ENCODE data around the gene NR1D2. TPM values are rescaled to one million over a fixed set of nuclear protein-coding genes. Genes with fewer than 3 reads are reported as not detected.
"Not testable (repeated sequence)": the region's sequence is repeated elsewhere in the genome, so short reads cannot be mapped to it uniquely, and the experiment has no call there.

Gene NR1D2
- total and polyA plus RNA-seq, 5 experiments from 2014 or later: 23.4 to 56.7 (median 46.3) TPM

DNA sequence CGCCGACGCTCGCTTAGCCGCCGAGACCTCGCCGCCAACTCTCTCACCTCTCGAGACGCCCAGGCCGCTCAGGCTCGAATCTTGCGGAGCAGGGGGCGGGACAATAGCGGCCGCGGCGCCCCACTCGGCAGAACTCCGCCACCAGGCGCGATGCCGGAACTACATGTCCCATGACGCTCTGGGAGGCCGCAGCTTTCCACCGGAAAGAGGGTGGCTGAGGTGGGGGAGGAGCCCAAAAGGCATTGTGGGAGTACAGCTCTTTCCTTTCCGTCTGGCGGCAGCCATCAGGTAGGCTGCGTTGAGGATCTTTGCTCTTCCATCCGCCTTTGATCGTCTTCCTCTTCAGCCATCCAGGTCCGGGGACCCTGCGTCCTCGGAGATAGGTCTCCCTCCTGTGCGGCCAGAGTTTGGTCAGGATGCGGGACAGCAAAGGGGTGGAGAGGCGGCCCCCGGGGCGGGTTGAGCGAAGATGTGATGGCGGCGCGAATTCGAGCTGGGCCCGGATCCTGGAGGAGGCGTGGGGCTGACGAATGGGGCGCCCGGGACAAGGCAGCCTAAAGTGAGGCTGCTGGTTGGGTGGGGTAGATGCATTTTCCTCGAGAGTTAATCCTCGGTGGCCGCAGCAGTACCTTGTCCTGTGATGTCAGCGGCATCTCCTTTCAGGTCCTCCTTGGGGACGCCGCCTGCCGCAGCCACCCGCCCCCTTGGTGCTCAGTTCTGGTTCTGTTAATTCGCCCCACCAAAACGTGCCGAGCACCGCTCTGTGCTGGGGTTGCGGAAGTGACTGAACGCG, 28.0 kb upstream of the NR1D2 start, which contains the start of the genes NKIRAS1 and RPL15:
Gene NKIRAS1 (minus strand): TSS at position 105 of the 793 bp plus-strand sequence. CDS start 6,086 bp downstream, outside the sequence.
Gene RPL15 (plus strand): TSS at position 247 of the 793 bp plus-strand sequence. CDS start 728 bp downstream, outside the sequence.
- ATAC-seq: peak; percentile 89 to 91
- Mint-ChIP-seq H3K4me1 (peaks cover 30 to 61% (median 50%) of the 10 kb centered on the region in 4 donors), H3K4me3 (peak within 1 kb of the TSS; percentile 95 to 99 (median 98)), H3K27me3 (no peaks in the 10 kb centered on the region), H3K36me3 (peaks cover 9 to 51% (median 11%) of the 10 kb centered on the region in 3 donors), H3K9me3 (no peaks in the 10 kb centered on the region), H3K27ac (peak within 1 kb of the TSS; percentile 96 to 99 (median 98))
- POLR2A ChIA-PET: interaction anchor here (0.7 to 4.2 kb wide), 23 partner anchors 8 to 1866 kb away, joined by 3 to 105 read pairs (median 4); partner anchors contain the start of genes NGLY1 and NR1D2
- peak; percentile 92 to 99 (median 97) for DNase-seq

DNA sequence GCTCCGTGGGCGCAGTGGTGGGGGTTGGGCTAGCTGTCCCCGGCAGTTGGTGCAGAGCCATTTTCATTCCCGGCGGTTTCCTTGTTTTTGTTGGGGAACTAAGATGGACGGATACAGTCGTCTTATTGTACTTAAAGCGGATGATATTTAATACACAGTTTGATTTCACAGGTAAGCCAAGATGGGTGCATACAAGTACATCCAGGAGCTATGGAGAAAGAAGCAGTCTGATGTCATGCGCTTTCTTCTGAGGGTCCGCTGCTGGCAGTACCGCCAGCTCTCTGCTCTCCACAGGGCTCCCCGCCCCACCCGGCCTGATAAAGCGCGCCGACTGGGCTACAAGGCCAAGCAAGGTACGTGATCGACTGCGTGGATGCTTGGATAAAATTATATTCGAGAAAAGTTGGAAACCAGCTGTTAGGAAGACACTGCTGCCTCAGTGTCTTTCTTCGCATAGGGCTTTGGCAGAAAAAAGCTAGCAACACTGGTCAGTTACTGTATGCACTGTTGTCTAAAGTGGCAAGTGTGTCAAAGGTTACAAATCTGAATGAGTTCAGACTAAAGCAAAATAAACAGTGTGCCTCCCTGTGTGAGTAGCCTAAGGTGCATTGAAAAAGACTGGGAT, 27.3 kb upstream of the NR1D2 start:
- not testable (repeated sequence) for H3K27me3 Mint-ChIP-seq, ATAC-seq, H3K9me3 Mint-ChIP-seq, DNase-seq
- peaks cover 30 to 61% (median 49%) of the 10 kb centered on the region in 4 donors for H3K4me1 Mint-ChIP-seq
- peak overlapping the region; percentile 95 to 99 (median 98) for H3K4me3 Mint-ChIP-seq
- H3K27ac Mint-ChIP-seq: peak overlapping the region; percentile 96 to 99 (median 98)
- POLR2A ChIA-PET: interaction anchor here (0.8 to 4.2 kb wide), 17 partner anchors 9 to 1865 kb away, joined by 3 to 105 read pairs (median 4); partner anchors contain the start of genes NGLY1 and NR1D2
- H3K36me3 Mint-ChIP-seq: peaks cover 9 to 56% (median 11%) of the 10 kb centered on the region in 3 donors

DNA sequence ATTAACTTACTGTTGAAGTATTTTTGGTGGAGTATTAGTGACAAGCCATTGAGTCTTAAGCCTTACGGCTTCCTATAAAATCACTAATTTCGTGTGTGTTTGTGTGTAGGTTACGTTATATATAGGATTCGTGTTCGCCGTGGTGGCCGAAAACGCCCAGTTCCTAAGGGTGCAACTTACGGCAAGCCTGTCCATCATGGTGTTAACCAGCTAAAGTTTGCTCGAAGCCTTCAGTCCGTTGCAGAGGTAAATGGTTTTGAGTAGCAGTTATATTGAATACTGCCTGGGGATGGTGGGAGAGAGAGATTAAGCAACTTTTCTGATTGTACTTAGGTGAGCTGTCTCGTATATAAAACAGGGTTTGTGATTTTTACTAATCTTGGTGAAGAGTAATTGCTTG, 26.8 kb upstream of the NR1D2 start:
- POLR2A ChIA-PET: interaction anchor here (0.8 to 4.2 kb wide), 4 partner anchors 9 to 72 kb away, joined by 3 to 105 read pairs (median 6); partner anchors contain the start of gene NR1D2
- peaks cover 9 to 61% (median 11%) of the 10 kb centered on the region in 3 donors for H3K36me3 Mint-ChIP-seq

DNA sequence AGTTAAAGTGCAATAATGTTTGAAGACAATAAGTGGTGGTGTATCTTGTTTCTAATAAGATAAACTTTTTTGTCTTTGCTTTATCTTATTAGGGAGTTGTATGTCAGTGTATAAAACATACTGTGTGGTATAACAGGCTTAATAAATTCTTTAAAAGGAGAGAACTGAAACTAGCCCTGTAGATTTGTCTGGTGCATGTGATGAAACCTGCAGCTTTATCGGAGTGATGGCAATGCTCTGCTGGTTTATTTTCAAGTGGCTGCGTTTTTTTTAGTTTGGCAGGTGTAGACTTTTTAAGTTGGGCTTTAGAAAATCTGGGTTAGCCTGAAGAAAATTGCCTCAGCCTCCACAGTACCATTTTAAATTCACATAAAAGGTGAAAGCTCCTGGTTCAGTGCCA, 25.5 kb upstream of the NR1D2 start:
- Mint-ChIP-seq H3K36me3 (peaks cover 9 to 66% (median 11%) of the 10 kb centered on the region in 3 donors), H3K4me1 (peaks cover 27 to 64% (median 46%) of the 10 kb centered on the region in 4 donors), H3K9me3 (no peaks in the 10 kb centered on the region), H3K27me3 (no peaks in the 10 kb centered on the region), H3K4me3 (peak overlapping the region in 9 of 10 donors; percentile 8 to 99 (median 22)), H3K27ac (peak overlapping the region in 7 of 10 donors; percentile 2 to 96 (median 34))
- DNase-seq (no peak), ATAC-seq (no peak)
- POLR2A ChIA-PET: interaction anchor here (0.7 kb wide), 1 partner anchor 25 kb away, joined by 3 read pairs; no protein-coding TSS in a partner anchor

More for the DNA sequence above, 26.8 kb upstream of the NR1D2 start:
- Mint-ChIP-seq H3K4me3 (peak overlapping the region; percentile 95 to 99 (median 98)), H3K4me1 (peaks cover 30 to 61% (median 49%) of the 10 kb centered on the region in 4 donors), H3K27ac (peak overlapping the region; percentile 96 to 99 (median 98))
- H3K9me3 Mint-ChIP-seq, DNase-seq, H3K27me3 Mint-ChIP-seq, ATAC-seq: not testable (repeated sequence)

DNA sequence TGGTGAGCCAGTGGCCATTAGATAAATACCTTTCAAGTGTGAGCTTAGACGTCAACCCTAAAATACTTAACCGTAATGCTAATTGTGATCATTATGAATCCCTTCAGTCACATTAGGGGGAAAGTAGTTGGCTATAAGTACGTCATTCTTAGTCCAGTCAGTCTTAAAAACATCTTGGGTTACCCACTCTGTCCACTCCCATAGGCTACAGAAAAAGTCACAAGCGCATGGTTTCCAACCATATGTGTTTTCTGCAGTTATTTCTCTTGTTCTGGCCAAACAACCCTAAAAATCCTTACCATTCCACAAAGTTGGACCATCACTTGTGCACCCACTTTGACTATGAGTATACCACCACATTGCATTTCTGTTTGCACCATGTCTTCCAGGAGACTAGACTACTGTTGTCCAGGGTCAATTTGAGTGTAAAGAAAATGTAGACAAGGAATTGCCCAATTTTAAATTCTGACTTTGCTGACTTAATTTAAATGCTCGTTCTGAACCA, 24.9 kb upstream of the NR1D2 start:
- H3K27me3 Mint-ChIP-seq: no peaks in the 10 kb centered on the region
- DNase-seq: no peak
- no peak for ATAC-seq
- H3K9me3 Mint-ChIP-seq: no peaks in the 10 kb centered on the region
- peak overlapping the region; percentile 1 to 83 (median 49) for H3K27ac Mint-ChIP-seq
- POLR2A ChIA-PET: interaction anchor here (0.7 kb wide), 1 partner anchor 24 kb away, joined by 3 read pairs; no protein-coding TSS in a partner anchor
- H3K36me3 Mint-ChIP-seq: peaks cover 9 to 66% (median 11%) of the 10 kb centered on the region in 3 donors
- peak overlapping the region in 9 of 10 donors; percentile 8 to 99 (median 16) for H3K4me3 Mint-ChIP-seq
- H3K4me1 Mint-ChIP-seq: peaks cover 27 to 58% (median 41%) of the 10 kb centered on the region in 4 donors

DNA sequence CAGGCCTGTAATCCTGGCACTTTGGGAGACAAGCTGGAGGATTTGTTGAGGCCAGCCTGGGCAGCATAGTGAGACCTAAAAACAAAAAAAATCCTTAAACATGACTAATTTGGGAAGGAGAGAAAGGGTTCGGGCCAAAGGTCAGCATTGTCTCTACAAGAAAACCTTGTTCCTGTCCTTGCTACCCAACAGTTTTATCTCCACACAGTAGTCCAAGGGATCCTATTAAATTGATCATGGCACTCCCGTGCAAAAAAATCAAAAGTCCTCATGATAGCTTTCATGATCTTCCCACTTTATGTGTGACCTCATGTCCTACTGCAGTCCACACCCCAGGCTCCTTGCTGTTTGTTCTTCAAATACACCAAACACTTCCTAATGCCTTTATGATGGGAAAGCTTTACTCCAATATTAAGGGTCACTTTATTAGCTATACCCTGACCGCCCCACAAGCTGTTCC, 24.0 kb upstream of the NR1D2 start:
- H3K27ac Mint-ChIP-seq: peak overlapping the region in 9 of 10 donors; percentile 2 to 83 (median 72)
- no peaks in the 10 kb centered on the region for H3K27me3 Mint-ChIP-seq
- H3K9me3 Mint-ChIP-seq: no peaks in the 10 kb centered on the region
- peaks cover 9 to 66% (median 11%) of the 10 kb centered on the region in 3 donors for H3K36me3 Mint-ChIP-seq
- POLR2A ChIA-PET: interaction anchor here (1.1 kb wide), 1 partner anchor 23 kb away, joined by 3 read pairs; no protein-coding TSS in a partner anchor
- DNase-seq (no peak), ATAC-seq (no peak)
- no peak overlapping the region for H3K4me3 Mint-ChIP-seq
- peaks cover 21 to 49% (median 32%) of the 10 kb centered on the region in 4 donors for H3K4me1 Mint-ChIP-seq

DNA sequence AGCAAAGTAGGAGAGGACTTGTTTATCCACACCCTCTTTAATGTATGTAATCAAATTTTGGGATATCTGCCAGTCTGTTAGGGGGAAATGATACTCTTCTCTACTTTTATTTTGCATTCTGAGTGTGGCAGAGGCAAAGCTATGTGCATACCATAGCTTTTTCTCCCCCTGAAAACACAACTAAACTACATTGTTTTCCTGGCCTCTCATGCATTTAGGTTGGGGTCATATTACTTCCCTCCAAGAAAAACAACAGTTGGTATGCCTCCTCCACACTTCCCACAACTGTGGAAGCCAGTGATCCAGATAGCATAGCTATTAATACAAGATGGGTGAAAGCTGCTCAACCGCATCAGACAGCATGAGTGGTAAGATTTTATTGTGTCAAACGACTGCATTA, 21.3 kb upstream of the NR1D2 start:
- no peaks in the 10 kb centered on the region for H3K9me3 Mint-ChIP-seq
- no peak overlapping the region for H3K4me3 Mint-ChIP-seq
- DNase-seq (no peak), ATAC-seq (no peak)
- peaks cover 0 to 51% (median 5%) of the 10 kb centered on the region in 3 donors for H3K36me3 Mint-ChIP-seq
- peak overlapping the region in 3 of 10 donors; percentile 26 to 73 (median 51) for H3K27ac Mint-ChIP-seq
- H3K4me1 Mint-ChIP-seq: peaks cover 10 to 29% (median 17%) of the 10 kb centered on the region in 4 donors
- POLR2A ChIA-PET: interaction anchor here (1.2 to 1.4 kb wide), 3 partner anchors 17 to 23 kb away, joined by 4 to 5 read pairs (median 4); no protein-coding TSS in a partner anchor
- H3K27me3 Mint-ChIP-seq: no peaks in the 10 kb centered on the region

DNA sequence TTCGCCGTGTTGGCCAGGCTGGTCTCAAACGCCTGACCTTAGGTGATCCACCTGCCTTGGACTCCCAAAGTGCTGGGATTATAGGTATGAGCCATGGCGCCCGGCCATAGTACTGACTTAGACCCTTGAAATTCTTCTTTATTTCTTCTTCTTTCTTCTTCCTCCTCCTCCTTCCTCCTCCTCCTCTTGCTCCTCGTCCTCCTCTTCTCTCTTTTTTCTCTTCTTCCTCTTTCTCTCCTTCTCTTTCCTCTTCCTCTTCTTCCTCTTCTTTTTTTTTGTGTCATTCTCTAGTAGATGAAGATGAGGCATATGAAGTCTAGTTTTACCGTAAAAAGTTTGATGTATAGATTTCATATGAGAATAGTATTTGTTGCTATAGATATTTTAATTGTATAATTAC, 18.8 kb upstream of the NR1D2 start:
- POLR2A ChIA-PET: interaction anchor here (3.5 kb wide), 1 partner anchor 9 kb away, joined by 24 read pairs; the partner anchor contains the start of genes NKIRAS1 and RPL15
- no peak overlapping the region for H3K4me3 Mint-ChIP-seq
- DNase-seq (no peak), ATAC-seq (no peak)
- H3K4me1 Mint-ChIP-seq: peaks cover 0 to 8% (median 2%) of the 10 kb centered on the region in 4 donors
- peak overlapping the region in 3 of 10 donors; percentile 19 to 72 (median 55) for H3K27ac Mint-ChIP-seq
- H3K9me3 Mint-ChIP-seq: no peaks in the 10 kb centered on the region
- no peaks in the 10 kb centered on the region for H3K27me3 Mint-ChIP-seq
- peaks cover 0 to 26% (median 0%) of the 10 kb centered on the region in 3 donors for H3K36me3 Mint-ChIP-seq

DNA sequence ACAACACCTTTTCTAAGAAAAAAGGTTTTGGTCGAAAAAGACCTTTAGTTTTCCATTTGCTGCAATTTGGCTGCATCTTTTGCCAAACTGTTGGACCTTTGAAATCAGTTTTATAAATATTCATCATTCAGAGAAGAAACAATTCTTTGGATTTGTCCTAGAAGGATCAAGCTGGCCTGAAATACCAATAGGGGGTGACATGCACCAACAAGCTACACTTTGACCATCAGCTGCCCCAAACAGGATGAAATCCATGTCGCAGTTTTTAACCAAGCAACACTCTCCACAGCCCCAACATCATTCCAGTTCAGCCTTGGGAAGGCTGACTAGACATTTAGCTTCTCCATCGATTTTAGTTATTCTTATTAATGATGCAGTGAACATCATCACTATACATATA, 18.4 kb upstream of the NR1D2 start:
- Mint-ChIP-seq H3K9me3 (no peaks in the 10 kb centered on the region), H3K4me3 (no peak overlapping the region), H3K27me3 (peaks cover 0 to 2% (median 0%) of the 10 kb centered on the region in 5 donors), H3K27ac (peak overlapping the region in 2 of 10 donors; percentile 55 to 72), H3K36me3 (peaks cover 0 to 21% (median 0%) of the 10 kb centered on the region in 3 donors), H3K4me1 (peaks cover 0 to 11% (median 4%) of the 10 kb centered on the region in 4 donors)
- no peak for DNase-seq
- ATAC-seq: no peak
- POLR2A ChIA-PET: interaction anchor here (0.8 to 3.5 kb wide), 3 partner anchors 9 to 12 kb away, joined by 3 to 24 read pairs (median 3); partner anchors contain the start of genes NKIRAS1 and RPL15

DNA sequence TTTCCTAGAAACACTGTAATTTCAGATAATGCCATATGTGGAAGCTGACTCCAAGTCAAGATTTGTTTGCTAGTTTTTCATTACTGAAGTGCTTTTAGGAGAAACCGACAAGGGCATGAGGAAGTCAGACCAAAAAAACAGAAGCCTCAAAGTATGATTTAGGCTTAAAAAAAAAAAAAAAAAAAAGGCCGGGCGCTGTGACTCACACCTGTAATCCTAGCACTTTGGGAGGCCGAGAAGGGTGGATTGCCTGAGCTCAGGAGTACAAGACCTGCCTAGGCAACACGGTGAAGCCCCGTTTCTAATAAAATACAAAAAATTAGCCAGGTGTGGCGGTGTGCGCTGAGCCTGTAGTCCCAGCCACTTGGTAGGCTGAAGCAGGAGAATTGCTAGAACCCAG, 16.6 kb upstream of the NR1D2 start:
- peaks cover 0 to 16% (median 6%) of the 10 kb centered on the region in 4 donors for H3K4me1 Mint-ChIP-seq
- H3K36me3 Mint-ChIP-seq: peaks cover 0 to 7% (median 0%) of the 10 kb centered on the region in 3 donors
- peaks cover 0 to 2% (median 0%) of the 10 kb centered on the region in 5 donors for H3K27me3 Mint-ChIP-seq
- no peak overlapping the region for H3K4me3 Mint-ChIP-seq
- DNase-seq: no peak
- no peaks in the 10 kb centered on the region for H3K9me3 Mint-ChIP-seq
- POLR2A ChIA-PET: interaction anchor here (3.5 kb wide), 1 partner anchor 12 kb away, joined by 24 read pairs; the partner anchor contains the start of genes NKIRAS1 and RPL15
- no peak for ATAC-seq
- H3K27ac Mint-ChIP-seq: peak overlapping the region in 1 of 10 donors; percentile 19

DNA sequence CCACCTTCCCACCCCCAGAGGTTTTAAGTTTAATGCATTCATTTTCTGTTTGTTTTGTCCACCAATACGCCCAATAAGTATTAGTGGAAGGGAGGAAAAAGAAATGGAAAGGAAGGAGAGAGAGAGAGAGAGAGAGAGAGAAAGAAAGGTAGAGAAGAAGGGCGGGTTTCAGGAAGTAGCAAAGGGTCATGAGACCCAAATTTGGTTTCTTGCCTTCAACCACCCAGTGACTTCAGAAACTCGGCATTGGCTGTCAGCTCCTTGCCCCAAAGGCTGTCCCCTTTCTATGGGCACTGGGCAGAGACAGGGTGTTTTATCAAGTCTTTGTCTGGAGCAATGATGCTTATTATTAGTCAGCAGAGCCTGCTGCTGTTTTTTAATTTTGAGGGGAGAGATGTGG, 13.5 kb upstream of the NR1D2 start:
- DNase-seq: no peak

More for the DNA sequence above, 13.5 kb upstream of the NR1D2 start:
- Mint-ChIP-seq H3K4me3 (no peak overlapping the region), H3K36me3 (peaks cover 0 to 4% (median 0%) of the 10 kb centered on the region in 3 donors), H3K9me3 (no peaks in the 10 kb centered on the region), H3K4me1 (peaks cover 0 to 11% (median 5%) of the 10 kb centered on the region in 4 donors), H3K27ac (peak overlapping the region in 2 of 10 donors; percentile 4 to 82), H3K27me3 (peaks cover 0 to 4% (median 0%) of the 10 kb centered on the region in 5 donors)
- ATAC-seq: no peak
- POLR2A ChIA-PET: no interaction called here

All from naive thymus-derived CD8-positive, alpha-beta T cell (primary cell).